IPS DF 6.9 (cell line): ENCODE results near the gene RAB20.
"Not testable (repeated sequence)": the region's sequence is repeated elsewhere in the genome, so short reads cannot be mapped to it uniquely, and the experiment has no call there.

Experiments used
- DNase-seq: peaks from one replicate; pipeline ENCODE4 v3.0.0-alpha.2; 2013; ENCODE audit warnings: low read depth, low spot score
- H3K27ac ChIP-seq: one replicate; pipeline ENCODE4 v1.5.1; 2013; ENCODE audit warnings: low read length, control low read depth
- H3K27me3 ChIP-seq: 2 replicates; pipeline ENCODE4 v1.6.1; 2013; ENCODE audit warnings: mild to moderate bottlenecking, low read length; ENCODE audit not compliant: control insufficient read depth, insufficient read depth
- H3K36me3 ChIP-seq: 2 replicates; pipeline ENCODE4 v1.6.1; 2013; ENCODE audit warnings: low read length; ENCODE audit not compliant: control insufficient read depth, insufficient read depth
- H3K4me1 ChIP-seq: 2 replicates; pipeline ENCODE4 v1.6.1; 2013; ENCODE audit warnings: low read length; ENCODE audit not compliant: control insufficient read depth, insufficient read depth
- H3K4me3 ChIP-seq: 2 replicates; pipeline ENCODE4 v1.5.1; 2013; ENCODE audit warnings: mild to moderate bottlenecking, low read length
- H3K9me3 ChIP-seq: 2 replicates; pipeline ENCODE4 v1.6.1; 2013; ENCODE audit warnings: low read length, inconsistent platforms; ENCODE audit not compliant: control insufficient read depth, insufficient read depth
- WGBS: extraction: QIAGEN DNeasy Blood & Tissue Kit; methylation state at CpG from one replicate; pipeline ENCODE4 v1.1.7; 2013; ENCODE audit warnings: mixed read lengths, missing lambda C conversion rate; ENCODE audit not compliant: insufficient read length, insufficient coverage; 5-methylcytosine and 5-hydroxymethylcytosine counted together

RAB20 gene

DNA sequence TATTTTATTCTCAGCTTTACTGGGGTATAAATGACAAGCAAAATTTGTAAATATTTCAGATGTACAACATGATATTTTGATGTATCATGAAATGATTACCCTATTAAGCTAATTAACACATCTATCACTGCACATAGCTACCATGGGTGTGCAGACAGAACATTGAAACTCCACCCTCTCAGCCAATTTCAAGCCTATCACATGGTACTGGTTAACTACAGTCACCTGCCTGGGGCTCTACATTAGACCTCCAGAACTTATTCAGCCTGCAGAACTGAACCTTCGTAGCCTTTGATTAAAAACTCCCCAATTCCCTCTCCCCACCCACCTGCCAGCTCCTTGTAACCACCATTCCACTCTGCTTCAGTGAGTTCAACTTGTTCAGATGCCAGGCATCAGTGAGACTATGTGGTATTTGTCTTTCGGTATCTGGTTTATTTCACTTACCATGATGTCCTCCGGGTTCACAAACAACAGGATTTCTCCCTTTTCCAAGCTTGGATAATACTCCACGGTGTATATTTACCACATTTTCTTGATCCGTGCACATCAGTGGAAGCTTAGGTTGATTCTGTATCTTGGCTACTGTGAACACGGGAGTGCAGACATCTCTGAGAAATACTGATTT lies 19.2 kb downstream of the RAB20 start:
- H3K27ac ChIP-seq: no peak overlapping the region
- no peak for DNase-seq
- WGBS: no CpG with 5 or more reads among the region's 6 CpGs

DNA sequence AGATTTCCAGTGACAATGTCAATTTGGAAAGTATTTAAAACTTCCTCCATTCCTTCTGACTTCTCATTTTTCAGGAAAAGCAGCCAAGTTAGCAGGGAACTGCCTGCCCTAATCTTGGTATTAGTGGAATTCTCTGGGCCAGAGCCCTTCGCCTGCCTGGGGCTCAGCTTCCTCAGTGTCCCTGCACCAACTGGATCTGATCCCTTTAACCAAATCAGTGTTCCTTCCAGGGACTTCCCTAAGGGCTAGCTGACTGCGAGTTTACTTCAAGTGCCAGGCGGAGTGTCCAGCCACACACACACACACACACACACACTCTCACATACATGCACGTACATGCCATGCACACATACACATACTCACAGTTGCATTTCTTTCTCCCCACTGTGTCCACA lies 20.0 kb downstream of the RAB20 start:
- Histone ChIP-seq H3K4me3 (no peak overlapping the region), H3K27ac (no peak overlapping the region), H3K36me3 (no peaks in the 10 kb centered on the region), H3K9me3 (no peaks in the 10 kb centered on the region; the same call in 1 of the 2 replicates), H3K4me1 (no peaks in the 10 kb centered on the region), H3K27me3 (no peaks in the 10 kb centered on the region)
- no CpG with 5 or more reads among the region's 4 CpGs for WGBS
- no peak for DNase-seq

More for the DNA sequence above, 19.2 kb downstream of the RAB20 start:
- Histone ChIP-seq H3K9me3 (no peaks in the 10 kb centered on the region; the same call in 1 of the 2 replicates), H3K4me3 (no peak overlapping the region), H3K4me1 (no peaks in the 10 kb centered on the region), H3K27me3 (no peaks in the 10 kb centered on the region), H3K36me3 (no peaks in the 10 kb centered on the region)

DNA sequence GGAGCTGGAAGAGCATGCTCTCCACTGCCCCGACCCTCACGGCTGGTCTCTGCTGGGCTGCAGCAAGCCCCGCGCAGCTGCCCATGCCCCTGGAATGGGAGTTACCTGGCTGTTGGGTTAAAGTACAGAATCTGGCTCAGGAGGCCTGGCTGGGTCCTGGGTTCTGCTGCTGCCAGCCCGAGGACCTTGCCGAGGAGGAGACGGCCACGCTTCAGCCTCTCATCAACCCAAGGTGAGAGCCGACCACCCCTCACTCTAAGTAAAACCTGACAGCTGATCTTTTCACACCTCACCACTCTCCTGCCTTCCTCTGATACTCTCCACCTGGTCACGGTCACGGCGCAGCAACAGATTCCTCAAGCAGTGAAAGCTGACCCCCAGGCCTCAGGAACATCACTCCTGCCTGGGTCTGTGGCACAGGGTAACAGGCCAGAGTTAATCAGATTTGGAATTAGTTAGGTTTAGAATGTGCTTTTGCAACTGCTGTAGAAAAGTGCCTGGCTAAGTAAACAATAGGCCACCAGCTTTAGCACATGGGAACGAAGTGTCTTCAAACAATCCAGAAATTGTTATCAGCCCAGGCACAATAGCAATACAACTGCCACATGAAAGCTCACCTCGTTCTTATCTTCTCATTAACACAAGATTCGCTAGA lies 20.5 kb downstream of the RAB20 start:
- no CpG with 5 or more reads among the region's 15 CpGs for WGBS
- Histone ChIP-seq H3K9me3 (no peaks in the 10 kb centered on the region; the same call in 1 of the 2 replicates), H3K4me1 (no peaks in the 10 kb centered on the region), H3K27me3 (no peaks in the 10 kb centered on the region), H3K4me3 (no peak overlapping the region), H3K27ac (no peak overlapping the region), H3K36me3 (no peaks in the 10 kb centered on the region)
- no peak for DNase-seq

DNA sequence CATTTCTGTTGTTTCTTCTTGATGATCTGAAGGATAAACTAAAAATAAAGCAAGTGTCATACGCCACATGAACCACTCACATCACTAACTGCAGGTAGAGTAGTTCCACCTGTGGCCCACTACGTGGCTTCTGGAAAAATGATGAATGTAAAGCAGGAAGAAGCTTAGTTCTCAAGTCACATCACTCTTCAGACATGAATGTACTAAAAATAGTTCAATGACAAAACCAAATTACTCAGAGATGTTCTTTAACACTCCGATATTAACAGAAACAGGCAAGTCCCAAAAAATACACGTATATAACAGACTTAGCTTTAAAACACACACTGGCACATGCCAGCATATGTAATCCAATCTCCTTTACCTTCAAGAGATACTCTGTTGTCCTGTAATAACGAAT lies 21.6 kb downstream of the RAB20 start:
- no peaks in the 10 kb centered on the region for H3K4me1 ChIP-seq
- DNase-seq: no peak
- no peaks in the 10 kb centered on the region; the same call in 1 of the 2 replicates for H3K9me3 ChIP-seq
- no peak overlapping the region for H3K4me3 ChIP-seq
- H3K36me3 ChIP-seq: no peaks in the 10 kb centered on the region
- WGBS: no CpG with 5 or more reads among the region's 5 CpGs
- H3K27ac ChIP-seq: no peak overlapping the region
- no peaks in the 10 kb centered on the region for H3K27me3 ChIP-seq

DNA sequence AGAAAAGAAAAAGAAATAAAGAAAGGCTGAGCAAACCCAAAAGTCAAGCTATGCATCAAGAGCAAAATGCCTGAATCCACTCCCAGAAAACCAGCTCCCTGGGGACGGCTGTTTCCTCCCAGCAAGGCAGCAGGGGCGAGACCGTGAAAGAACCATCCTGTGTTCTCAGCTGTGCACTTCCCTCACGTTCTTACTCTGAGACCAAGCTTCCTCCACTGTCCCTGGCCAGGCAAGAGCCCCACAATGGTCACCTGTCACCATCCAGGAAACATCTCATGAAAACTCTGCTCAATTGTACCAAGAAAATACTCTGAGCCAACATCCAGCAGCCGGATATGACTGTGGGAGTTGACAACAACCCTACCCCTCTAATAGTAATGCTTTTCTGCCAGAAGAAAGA lies 22.9 kb downstream of the RAB20 start:
- Histone ChIP-seq H3K36me3 (no peaks in the 10 kb centered on the region), H3K9me3 (no peaks in the 10 kb centered on the region), H3K4me1 (0 out of 2 replicates have a peak, but pooled peaks cover 3% of the 10 kb centered on the region), H3K27me3 (no peaks in the 10 kb centered on the region), H3K27ac (no peak overlapping the region), H3K4me3 (no peak overlapping the region)
- WGBS: no CpG with 5 or more reads among the region's 5 CpGs
- no peak for DNase-seq

DNA sequence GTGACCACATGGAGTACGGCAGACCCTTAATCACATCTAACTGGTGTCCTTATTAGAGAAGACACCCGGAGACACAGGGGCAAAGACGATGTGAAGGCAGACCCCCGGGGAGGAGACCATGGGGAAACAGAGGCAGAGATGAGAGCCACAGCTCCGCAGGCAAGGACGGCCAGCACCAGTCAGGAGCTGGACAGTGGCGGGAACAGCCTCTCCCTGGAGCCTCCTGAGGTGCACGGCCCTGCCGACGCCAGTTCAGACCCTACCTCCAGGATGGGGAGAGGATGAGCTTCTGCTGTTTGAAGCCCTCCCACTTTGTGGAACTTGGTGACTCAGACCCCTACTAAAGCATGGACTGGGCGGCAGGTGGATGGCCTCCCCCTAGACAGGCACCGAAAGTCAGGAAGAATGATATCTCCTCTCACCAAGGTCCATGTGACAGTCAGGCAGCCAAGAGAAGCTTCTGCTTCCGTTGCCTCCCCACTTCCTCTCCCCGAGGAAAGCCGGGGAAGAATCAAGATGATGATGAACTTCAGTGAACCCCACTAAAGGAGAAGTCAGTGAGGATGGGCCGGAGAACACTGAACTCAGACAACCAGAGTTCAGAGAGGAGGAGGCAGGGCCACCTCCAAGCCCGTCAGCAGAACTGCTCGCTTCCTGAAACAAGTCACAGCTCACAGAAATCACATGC lies 25.4 kb downstream of the RAB20 start:
- WGBS: no CpG with 5 or more reads among the region's 18 CpGs
- no peak overlapping the region for H3K27ac ChIP-seq
- no peak for DNase-seq
- H3K4me3 ChIP-seq: no peak overlapping the region
- no peaks in the 10 kb centered on the region for H3K9me3 ChIP-seq
- peaks cover 3% of the 10 kb centered on the region; the same call in 1 of the 2 replicates for H3K4me1 ChIP-seq
- no peaks in the 10 kb centered on the region for H3K27me3 ChIP-seq
- H3K36me3 ChIP-seq: no peaks in the 10 kb centered on the region

DNA sequence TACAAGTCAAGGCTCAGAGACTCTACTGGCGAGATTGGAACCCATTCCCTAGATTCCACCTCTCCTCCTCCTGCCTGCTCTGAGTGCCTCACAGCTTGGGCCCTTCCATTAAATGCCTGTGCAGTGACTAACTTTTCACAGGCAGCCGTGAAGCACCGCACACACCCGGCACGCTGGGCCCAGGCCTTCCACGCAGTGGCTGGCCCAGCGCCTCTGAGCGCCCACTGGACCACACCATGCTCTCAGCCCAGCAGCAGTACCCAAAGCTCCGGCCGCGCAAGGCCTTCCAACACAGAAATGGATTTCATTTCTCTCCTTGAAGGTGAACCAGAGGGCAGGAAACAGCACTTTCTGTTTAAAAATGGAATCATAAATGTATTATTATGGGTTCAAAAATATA lies 26.0 kb downstream of the RAB20 start:
- Histone ChIP-seq H3K4me1 (peaks cover 4% of the 10 kb centered on the region; the same call in 1 of the 2 replicates), H3K27ac (no peak overlapping the region), H3K9me3 (no peaks in the 10 kb centered on the region), H3K27me3 (no peaks in the 10 kb centered on the region), H3K4me3 (no peak overlapping the region), H3K36me3 (no peaks in the 10 kb centered on the region)
- no CpG with 5 or more reads among the region's 11 CpGs for WGBS
- no peak for DNase-seq

DNA sequence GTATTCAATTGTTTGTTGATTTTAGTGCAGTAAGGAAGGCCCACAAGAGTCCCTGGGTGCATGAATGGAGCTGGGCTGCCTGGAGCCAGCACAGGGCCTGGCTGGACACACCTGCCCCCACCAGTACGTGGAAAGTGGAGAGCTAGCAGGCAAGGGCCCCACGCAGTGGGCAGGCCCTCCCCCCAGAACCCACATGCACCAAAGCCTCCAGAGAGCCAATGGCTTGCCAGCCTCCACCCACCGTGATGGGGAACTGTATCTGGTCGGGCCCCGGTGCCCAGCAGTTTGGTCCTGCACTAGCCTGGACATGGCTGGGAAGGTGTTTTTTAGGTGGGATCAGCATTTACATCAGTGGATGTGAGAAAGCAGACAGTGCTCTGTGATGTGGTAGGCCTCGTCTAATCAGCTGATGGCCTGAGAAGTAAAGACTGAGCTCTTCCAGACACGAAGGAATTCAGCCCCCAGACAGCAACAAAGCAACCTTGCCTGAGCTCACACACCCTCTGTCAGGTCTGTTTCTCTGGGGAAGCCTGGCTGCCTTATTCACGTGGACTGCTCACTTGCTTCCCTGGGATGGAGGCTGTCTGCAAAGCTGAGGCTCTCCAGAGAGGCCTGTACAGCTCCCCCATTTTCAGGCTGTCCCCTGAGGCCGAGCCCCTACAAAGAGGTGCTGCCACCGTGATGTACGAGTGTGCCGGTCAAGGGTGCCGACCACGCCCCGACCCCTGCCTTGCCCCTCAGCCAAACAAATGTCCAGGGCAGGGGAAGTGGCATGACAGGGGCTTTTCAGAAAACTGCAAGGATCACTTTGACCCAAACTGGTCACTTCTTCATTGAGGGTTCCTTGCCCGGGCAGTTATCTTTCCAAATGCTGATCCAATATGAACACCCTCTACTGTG lies 27.5 kb downstream of the RAB20 start:
- Histone ChIP-seq H3K9me3 (no peaks in the 10 kb centered on the region), H3K27ac (no peak overlapping the region), H3K4me3 (no peak overlapping the region; the same call in 1 of the 2 replicates), H3K4me1 (peaks cover 4% of the 10 kb centered on the region; the same call in 1 of the 2 replicates), H3K27me3 (no peaks in the 10 kb centered on the region), H3K36me3 (no peaks in the 10 kb centered on the region)
- DNase-seq: no peak
- WGBS: no CpG with 5 or more reads among the region's 16 CpGs

DNA sequence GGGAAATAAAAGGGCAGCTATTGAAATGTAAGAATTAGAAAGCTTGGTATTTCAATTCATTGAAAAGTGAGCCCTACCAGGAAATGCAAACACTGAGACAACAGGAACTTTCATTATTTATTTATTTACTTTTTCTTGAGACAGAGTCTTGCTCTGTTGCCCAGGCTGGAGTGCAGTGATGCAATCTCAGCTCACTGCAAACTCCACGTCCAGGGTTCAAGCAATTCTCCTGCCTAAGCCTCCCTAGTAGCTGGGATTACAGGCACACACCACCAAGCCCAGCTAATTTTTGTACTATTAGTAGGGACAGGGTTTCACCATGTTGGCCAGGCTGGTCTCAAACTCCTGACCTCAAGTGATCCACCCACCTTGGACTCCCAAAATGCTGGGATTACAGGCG lies 29.3 kb downstream of the RAB20 start:
- no CpG with 5 or more reads among the region's 2 CpGs for WGBS
- not testable (repeated sequence) for H3K4me3 ChIP-seq, H3K27ac ChIP-seq, H3K9me3 ChIP-seq, H3K27me3 ChIP-seq, DNase-seq, H3K4me1 ChIP-seq, H3K36me3 ChIP-seq

DNA sequence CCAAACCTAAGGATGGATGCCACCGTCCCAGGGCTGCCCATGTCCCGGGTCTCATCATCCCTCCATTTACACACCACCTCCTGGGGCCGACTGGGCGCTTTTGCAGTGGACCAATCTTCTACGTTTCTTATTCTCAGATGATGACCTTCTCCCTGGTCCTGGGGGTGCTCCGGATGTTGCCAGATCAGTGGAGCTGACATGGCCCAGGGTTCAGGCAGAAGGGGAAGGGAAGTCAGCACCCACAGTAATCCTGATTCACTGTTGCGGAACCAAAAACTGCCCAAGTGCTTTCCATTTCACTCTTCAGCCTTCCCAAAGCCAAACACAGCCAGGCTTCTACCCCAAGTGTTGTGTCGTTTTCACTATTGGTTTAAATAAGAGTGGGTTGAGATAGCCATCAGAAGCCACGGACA lies 29.8 kb downstream of the RAB20 start:
- Histone ChIP-seq H3K4me3 (no peak overlapping the region), H3K27ac (no peak overlapping the region), H3K36me3 (no peaks in the 10 kb centered on the region), H3K9me3 (no peaks in the 10 kb centered on the region), H3K4me1 (peaks cover 6% of the 10 kb centered on the region), H3K27me3 (no peaks in the 10 kb centered on the region)
- DNase-seq: no peak
- WGBS: no CpG with 5 or more reads among the region's 9 CpGs
